HFF-Myc (cell line): ENCODE data around the gene AACS.

ENCODE experiments used
- DNase-seq: peaks from one replicate; pipeline ENCODE4 v3.0.0-alpha.2; 2011; ENCODE audit warnings: low read depth; ENCODE audit errors: extremely low read depth
- H3K4me3 ChIP-seq: replicated peaks from 2 replicates; pipeline ENCODE4 v1.5.1; 2011; ENCODE audit warnings: low read depth, mild to moderate bottlenecking, control low read depth, low read length
- TF ChIP-seq, protein P1 (sequence below): IDR thresholded peaks from 2 replicates; pipeline ENCODE4 v1.5.1; 2012; ENCODE audit warnings: mild to moderate bottlenecking, low read depth, low read length, control low read depth; ENCODE audit errors: missing control alignments

The AACS gene

GRCh38 chr12:125097427-125097826, 32.2 kb downstream of the AACS start:
- DNase-seq: no peak
- no peak overlapping the region for H3K4me3 ChIP-seq
- TF ChIP-seq, protein P1, sequence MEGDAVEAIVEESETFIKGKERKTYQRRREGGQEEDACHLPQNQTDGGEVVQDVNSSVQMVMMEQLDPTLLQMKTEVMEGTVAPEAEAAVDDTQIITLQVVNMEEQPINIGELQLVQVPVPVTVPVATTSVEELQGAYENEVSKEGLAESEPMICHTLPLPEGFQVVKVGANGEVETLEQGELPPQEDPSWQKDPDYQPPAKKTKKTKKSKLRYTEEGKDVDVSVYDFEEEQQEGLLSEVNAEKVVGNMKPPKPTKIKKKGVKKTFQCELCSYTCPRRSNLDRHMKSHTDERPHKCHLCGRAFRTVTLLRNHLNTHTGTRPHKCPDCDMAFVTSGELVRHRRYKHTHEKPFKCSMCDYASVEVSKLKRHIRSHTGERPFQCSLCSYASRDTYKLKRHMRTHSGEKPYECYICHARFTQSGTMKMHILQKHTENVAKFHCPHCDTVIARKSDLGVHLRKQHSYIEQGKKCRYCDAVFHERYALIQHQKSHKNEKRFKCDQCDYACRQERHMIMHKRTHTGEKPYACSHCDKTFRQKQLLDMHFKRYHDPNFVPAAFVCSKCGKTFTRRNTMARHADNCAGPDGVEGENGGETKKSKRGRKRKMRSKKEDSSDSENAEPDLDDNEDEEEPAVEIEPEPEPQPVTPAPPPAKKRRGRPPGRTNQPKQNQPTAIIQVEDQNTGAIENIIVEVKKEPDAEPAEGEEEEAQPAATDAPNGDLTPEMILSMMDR: no peak

- H3K4me3 ChIP-seq: no peak overlapping the region
- TF ChIP-seq, protein P1: no peak
- no peak for DNase-seq
Observed at GRCh38 chr12:125098676-125099408, 33.6 kb downstream of the AACS start.

GRCh38 chr12:125099409-125099782, 34.2 kb downstream of the AACS start:
- DNase-seq: no peak
- TF ChIP-seq, protein P1: no peak

GRCh38 chr12:125100551-125101434, 35.6 kb downstream of the AACS start:
- DNase-seq: peak; percentile 9
- TF ChIP-seq, protein P1: no peak
- no peak overlapping the region for H3K4me3 ChIP-seq

More at GRCh38 chr12:125099409-125099782, 34.2 kb downstream of the AACS start:
- H3K4me3 ChIP-seq: no peak overlapping the region

GRCh38 chr12:125104982-125105381, 39.7 kb downstream of the AACS start:
- no peak overlapping the region for H3K4me3 ChIP-seq
- DNase-seq: no peak
- TF ChIP-seq, protein P1: no peak

DNA sequence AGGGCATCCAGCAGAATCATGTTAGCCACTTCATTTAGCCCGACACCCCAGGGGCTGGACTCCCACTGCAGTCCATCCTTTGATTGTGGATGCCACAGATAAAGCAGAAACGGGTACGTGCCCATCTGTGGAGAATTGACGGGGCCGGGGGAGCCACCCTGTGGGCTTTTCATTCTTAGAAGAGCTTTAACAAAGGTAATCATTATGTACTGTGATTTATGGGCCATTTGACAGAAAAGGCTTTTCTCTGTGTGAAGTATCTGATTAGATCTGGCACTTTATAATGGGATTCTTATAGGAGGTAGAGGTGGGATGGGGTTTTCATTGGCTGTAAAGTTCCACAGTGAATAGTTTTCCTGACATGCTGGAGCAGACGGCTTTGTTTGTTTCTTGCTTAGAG, 40.4 kb downstream of the AACS start:
- DNase-seq: no peak
- TF ChIP-seq, protein P1: no peak
- H3K4me3 ChIP-seq: no peak overlapping the region
